AG09309 (cell line): ENCODE data around the gene CNIH3.

ENCODE experiments used
- DNase-seq: peaks from one replicate; pipeline ENCODE4 v3.0.0-alpha.2; 2010; ENCODE audit warnings: low read depth
- H3K4me3 ChIP-seq: 2 replicates; pipeline ENCODE4 v1.5.1; 2011; ENCODE audit warnings: mild to moderate bottlenecking, low read depth, low read length, moderate library complexity; ENCODE audit not compliant: control insufficient read depth
- CTCF ChIP-seq: IDR thresholded peaks from 2 replicates; pipeline ENCODE4 v1.5.1; 2011; ENCODE audit warnings: mild to moderate bottlenecking, low read depth, low read length, inconsistent platforms; ENCODE audit not compliant: insufficient read depth, control insufficient read depth; ENCODE audit errors: missing control alignments

Gene CNIH3

GRCh38 chr1:224637936-224638335 lies 21.8 kb downstream of the CNIH3 start:
- no peak for TF ChIP-seq CTCF
- DNase-seq = no peak
- no peak overlapping the region for H3K4me3 ChIP-seq

- no peak overlapping the region for H3K4me3 ChIP-seq
Measured at GRCh38 chr1:224639426-224639975, 23.4 kb downstream of the CNIH3 start.

GRCh38 chr1:224640018-224640417 lies 23.9 kb downstream of the CNIH3 start:
- no peak overlapping the region for H3K4me3 ChIP-seq
- no peak for DNase-seq
- no peak for TF ChIP-seq CTCF

More at GRCh38 chr1:224639426-224639975, 23.4 kb downstream of the CNIH3 start:
- no peak for TF ChIP-seq CTCF
- no peak for DNase-seq

GRCh38 chr1:224640587-224640986 lies 24.5 kb downstream of the CNIH3 start:
- no peak for TF ChIP-seq CTCF
- no peak overlapping the region for H3K4me3 ChIP-seq
- DNase-seq = no peak

GRCh38 chr1:224641030-224641429 lies 24.9 kb downstream of the CNIH3 start:
- H3K4me3 ChIP-seq = no peak overlapping the region
- TF ChIP-seq CTCF = no peak
- DNase-seq = no peak

- DNase-seq = no peak
- no peak overlapping the region for H3K4me3 ChIP-seq
- TF ChIP-seq CTCF = no peak
Measured at GRCh38 chr1:224643653-224644052, 27.5 kb downstream of the CNIH3 start.
